Stimulated activated CD4-positive, alpha-beta T cell treated with anti-CD3 and anti-CD28 coated beads, Interleukin-1b, Interleukin-23, amount 100 ng/mL, for 1 hour (primary cell): Measurements from ENCODE around the gene SAFB2.

Experiments
- DNase-seq, 2 donors: peaks; one replicate each; pipeline ENCODE4 v3.0.0-alpha.2; 2020; ENCODE audit warnings: low read depth in 2 of 2

Gene SAFB2

GRCh38 chr19:5579697-5580096 lies 42.9 kb downstream of the SAFB2 start:
- DNase-seq = no peak

DNA sequence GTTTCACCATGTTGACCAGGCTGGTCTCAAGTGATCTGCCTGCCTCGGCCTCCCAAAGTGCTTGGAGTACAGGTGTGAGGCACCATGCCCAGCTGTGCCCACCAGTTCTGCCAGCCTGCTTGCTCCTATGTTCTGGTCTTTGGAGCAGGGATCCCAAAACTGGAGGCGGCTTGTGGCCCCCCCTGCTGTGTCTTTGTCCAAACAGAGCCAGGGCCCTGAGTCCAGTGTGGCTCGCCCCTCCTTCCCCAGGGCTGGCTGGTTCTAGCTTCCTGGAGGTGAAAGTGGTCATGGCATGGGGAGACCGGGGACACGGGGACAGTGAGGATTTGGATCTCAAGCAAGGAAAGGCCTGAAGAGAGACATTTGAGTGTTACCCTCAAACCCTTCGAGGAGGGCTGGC lies 43.3 kb downstream of the SAFB2 start:
- no peak for DNase-seq

GRCh38 chr19:5578097-5578846 lies 44.3 kb downstream of the SAFB2 start:
- peak; percentile 20 to 56 for DNase-seq

DNA sequence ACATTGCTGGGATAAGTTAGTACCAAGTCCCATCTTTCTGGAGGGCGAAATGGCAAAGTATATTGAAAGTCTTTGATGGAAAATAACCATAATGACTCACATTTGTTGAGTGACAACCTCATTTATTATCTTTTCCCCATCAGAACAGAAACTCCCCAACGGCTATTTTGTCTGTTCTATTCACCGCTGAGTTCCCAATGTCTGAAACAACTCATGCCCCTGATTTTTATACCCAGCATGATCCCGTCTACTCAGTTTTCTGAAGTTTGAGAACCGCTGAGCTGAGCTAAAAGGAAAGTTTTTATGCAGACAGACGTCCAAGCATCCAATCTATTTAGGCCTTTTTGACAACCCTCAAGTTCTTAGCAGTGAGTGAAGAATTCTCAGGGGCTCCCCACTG lies 47.0 kb downstream of the SAFB2 start:
- DNase-seq = no peak

DNA sequence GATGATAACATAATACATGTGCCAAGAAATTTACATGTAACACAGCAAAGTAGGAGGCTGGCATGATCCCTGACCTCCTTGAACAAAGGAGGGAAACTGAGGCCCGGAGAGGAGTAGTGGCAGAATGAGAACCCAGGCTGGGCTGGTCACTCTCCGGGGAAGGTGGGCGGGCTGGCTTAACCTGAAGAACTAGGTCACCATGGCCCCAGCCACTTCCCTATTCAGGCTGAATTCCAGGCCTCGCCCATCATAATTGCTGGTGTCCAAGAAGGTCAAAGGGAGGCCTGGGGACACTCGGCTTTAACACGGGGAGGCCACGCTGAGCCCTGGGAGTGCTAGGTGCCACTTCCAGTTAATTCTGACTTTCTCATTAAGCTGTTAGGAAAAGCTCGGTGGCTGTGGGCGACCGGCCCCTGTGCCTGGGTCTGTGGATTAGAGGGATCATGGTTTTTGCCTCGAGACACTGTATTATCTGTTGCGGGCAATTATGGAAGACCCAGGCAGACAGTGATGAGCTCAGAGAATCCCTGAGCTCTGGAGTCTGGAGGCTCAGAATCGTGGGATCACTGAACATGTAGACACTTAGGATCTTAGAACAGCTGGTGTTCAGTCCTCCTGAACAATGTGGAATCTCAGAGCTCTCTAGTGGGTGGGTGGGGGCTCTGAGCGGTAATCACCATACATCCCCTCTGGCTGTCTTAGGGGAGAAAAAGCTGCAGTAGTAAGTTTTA lies 49.9 kb downstream of the SAFB2 start:
- DNase-seq = no peak

GRCh38 chr19:5571777-5572176 lies 50.8 kb downstream of the SAFB2 start:
- no peak for DNase-seq

DNA sequence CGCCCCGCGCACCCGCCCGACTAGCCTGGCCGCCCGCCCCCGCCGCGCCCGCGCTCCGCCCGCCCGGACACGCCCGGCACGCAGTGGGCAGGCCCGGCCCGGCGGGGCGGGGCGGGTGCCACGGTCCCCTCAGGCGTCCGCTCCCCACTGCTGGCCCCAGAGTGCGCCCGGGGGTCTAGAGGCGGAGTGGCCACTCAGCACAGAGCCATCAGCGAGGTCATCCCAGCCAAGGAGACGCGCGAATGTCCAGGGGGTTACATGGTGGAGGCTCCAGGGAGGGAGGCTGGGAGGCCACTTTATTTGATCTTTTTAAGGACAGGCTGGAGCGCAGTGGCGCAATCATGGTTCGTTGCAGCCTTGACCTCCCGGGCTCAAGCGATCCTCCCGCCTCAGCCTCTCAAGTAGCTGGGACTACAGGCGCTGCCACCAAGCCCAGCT lies 54.6 kb downstream of the SAFB2 start:
- DNase-seq = no peak

GRCh38 chr19:5567360-5567969 lies 55.1 kb downstream of the SAFB2 start, which contains the start of gene TINCR:
Gene TINCR (minus strand): TSS chr19:5567953.
- no peak for DNase-seq

DNA sequence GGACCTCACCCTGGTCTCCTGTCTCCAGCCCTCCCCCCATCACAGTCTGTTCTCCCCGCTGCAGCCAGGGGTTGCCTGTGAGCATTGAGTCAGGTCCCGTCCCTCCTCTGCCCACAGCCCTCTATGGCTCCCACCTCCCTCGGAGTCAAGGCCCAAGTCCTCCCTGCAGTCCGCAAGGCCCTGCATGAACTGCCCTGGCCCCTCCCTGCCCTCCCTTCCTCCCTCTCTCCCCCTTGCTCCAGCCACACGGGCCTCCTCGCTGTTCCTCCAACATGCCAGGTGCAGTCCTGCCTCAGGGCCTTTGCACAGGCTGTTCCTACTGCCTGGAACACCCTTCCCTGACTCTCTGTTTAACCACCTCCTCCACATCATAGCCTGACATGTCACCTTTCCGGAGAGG lies 57.6 kb downstream of the SAFB2 start:
- no peak for DNase-seq

DNA sequence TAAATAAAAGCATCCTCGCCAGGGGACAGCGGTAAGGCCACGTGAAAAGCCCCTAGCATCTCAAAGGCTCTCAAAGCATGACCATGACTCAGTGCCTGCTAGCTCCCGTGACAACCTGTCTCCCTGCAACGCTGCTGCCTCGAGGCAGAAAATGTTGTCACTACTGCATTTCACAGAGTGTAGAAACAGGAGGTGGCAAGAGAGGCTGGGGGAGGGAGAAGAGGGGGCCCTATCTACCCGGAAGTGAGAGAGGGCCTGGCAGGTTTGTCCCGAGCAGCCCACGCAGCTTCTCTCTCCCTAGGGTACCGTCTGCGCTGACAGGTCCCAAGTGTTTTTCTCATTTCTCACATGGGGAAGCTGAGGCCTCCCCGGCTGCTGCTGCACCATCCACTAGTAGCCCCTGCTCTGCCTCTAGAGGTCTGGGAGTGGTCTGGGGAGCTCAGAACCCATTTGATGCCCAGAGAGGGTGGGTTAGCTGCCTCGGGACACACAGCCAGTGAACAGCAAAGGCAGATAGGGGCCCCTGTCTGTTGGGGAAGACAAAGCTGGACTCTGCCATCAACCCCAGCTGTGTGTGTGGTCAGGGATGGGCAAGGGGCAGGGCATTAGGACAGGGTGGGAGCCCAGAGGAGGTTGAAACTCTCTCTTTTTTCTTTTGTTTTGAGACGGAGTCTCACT lies 58.5 kb downstream of the SAFB2 start:
- no peak for DNase-seq

DNA sequence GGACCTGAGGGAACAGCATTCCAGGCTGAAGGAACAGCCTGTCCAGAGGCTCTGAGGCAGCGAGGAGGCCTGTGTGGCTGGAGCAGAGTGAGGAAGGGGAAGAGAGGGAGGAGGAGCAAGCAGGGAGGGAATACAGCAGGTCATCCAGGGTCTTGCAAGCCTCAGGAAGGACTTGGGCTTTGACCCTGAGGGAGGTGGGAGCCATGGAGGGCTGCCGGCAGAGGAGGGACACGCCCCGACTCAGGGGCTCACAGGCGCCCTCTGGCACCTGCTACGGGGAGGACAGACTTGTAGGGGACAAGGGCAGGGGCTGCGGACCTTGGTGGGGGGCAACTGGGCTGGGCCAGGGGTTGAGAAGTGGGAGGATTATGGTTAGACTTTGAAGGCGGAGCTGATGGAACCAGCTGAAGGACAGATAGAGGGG lies 59.6 kb downstream of the SAFB2 start:
- DNase-seq = no peak

- DNase-seq = no peak
Observed at GRCh38 chr19:5562280-5562679, 60.3 kb downstream of the SAFB2 start.

- DNase-seq = no peak
Observed at GRCh38 chr19:5561559-5561958, 61.0 kb downstream of the SAFB2 start.

DNA sequence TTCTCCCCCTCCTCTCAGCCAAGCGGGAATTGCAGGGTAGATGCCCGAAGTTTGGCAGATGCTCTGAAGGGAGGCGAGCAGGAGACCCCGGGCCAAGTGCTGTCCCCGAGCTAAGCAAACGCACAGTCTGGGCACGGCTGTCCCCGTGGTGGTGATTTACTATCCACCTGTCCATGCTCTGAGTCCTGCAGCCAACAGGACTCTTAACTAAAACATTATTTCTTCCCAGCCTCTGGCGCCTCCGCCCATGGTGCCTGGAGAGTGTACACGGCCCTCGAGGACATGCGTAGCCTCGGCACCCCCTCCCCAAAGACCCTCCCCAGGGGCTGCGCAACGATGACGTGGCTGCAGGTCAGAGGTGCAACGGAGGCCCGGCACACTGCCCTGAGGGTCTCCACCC lies 62.4 kb downstream of the SAFB2 start:
- DNase-seq = no peak

GRCh38 chr19:5559804-5560133 lies 62.8 kb downstream of the SAFB2 start:
- no peak for DNase-seq

GRCh38 chr19:5558101-5558621 lies 64.4 kb downstream of the SAFB2 start:
- no peak for DNase-seq

DNA sequence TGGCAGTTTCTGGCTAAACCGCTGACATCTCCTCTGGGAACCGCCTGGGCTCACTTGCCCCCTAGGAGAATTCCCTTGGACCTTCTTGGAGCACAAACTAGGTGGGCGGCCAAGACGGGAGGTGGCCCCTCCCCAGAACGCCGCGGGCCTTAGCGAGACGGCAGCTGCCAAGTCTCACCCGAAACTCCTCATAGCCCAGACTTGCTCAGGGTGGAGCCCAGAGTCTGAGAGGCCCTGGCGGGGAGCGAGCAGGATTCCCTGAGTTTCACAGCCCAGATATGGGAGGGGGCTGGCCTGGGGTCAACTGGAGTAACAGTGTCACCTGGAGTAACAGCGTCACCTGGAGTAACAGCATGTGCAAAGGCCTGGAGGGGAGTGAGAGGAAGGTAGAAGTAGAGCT lies 64.9 kb downstream of the SAFB2 start:
- no peak for DNase-seq

GRCh38 chr19:5554828-5555227 lies 67.7 kb downstream of the SAFB2 start:
- DNase-seq = no peak

DNA sequence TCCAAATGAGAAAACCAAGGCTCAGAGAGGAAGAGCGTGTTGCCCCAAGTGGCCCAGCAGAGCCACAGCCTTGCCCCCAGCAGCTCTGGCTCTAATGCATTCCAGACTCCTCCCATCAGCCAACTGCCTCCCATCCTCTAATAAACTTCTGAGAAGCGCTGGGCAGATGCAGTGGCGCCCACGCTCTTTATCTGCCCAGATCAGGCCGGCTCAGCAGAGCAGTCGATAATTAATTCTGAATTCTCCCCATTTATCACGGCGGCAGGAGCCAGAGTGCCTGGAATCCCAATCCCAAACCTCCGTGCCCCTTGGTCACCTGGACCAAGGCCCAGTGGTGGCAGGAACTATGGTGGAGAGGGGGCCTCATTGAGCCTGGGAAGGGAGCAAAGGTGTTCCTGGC lies 68.7 kb downstream of the SAFB2 start:
- no peak for DNase-seq

DNA sequence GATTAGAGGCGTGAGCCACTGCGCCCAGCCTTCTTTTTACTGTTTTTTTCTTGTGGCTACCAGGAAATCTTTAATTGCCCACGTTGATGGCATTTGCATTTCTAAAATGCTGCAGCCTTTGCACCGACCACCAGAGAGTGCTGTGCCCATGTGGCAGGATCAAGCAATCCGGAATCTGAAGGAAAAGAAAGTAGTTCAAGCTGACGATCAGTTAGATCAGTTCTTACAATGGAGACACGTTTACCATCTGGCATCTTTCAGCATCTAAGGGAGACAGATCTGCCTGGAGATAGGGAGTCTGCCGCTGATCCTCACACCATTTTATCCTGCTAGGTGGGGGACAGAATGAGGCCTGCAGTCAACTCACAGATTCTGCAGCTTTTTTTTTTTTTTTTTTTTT lies 74.7 kb downstream of the SAFB2 start:
- no peak for DNase-seq

DNA sequence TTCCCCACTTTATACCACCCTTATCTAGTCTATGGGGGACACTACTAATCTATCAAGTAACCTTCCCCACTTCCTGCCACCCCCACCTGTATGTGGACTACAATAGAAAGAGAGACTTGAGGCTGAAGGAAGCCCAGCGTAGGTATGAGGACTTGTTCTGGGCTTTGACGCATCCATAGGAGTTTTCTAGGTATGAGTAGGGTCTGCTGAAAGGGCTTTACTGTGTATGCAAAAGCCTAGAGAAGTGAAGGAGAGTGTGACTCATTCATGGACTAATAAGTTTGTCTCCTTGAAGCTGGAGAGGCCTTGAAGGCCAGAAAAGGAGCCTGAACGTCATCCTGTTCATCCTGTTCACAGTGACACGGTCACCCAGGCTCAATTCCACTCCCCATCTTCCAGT lies 76.6 kb downstream of the SAFB2 start:
- no peak for DNase-seq

DNA sequence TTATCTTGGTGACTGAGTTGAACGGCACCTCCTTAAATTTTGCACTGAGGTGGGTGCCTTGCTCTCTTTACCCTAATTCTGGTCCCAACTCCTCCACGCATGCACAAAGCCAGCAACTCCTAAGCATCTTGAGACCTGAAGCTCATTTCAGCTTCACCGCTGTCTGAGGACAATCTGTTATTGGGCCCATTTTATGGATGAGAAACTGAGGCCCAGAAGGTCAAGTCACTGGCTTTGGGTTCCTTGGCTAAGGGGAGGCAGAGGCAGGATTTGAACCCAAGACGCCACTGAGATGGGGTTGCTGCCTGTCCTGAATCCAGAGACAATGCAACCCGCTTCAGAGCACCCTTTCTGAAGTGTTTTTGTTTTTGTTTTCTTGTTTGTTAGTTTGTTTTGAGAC lies 77.5 kb downstream of the SAFB2 start:
- DNase-seq = no peak
